ENCODE measurements around the gene ATP10A.

Gene ATP10A

GRCh38 chr15:25716414-25717126, 146.6 kb downstream of the ATP10A start:
- DNase-seq (ENCODE audit: low spot score) = no peak

GRCh38 chr15:25715536-25716413, 147.4 kb downstream of the ATP10A start:
- DNase-seq (ENCODE audit: low spot score) = no peak

- no peak for DNase-seq (ENCODE audit: low spot score)
These were observed 148.6 kb downstream of the ATP10A start for GRCh38 chr15:25714538-25714840.

- DNase-seq (ENCODE audit: low spot score) = no peak
These were observed 149.2 kb downstream of the ATP10A start for GRCh38 chr15:25713736-25714537.

- DNase-seq (ENCODE audit: low spot score) = no peak
These were observed 150.2 kb downstream of the ATP10A start for GRCh38 chr15:25712961-25713355.

- DNase-seq (ENCODE audit: low spot score) = no peak
These were observed 150.8 kb downstream of the ATP10A start for GRCh38 chr15:25712192-25712960.

- no peak for DNase-seq (ENCODE audit: low spot score)
These were observed 151.4 kb downstream of the ATP10A start for GRCh38 chr15:25711691-25712090.

GRCh38 chr15:25711164-25711563, 152.0 kb downstream of the ATP10A start:
- DNase-seq (ENCODE audit: low spot score) = no peak

- DNase-seq (ENCODE audit: low spot score) = no peak
These were observed 152.9 kb downstream of the ATP10A start for GRCh38 chr15:25710184-25710583.

- no peak for DNase-seq (ENCODE audit: low spot score)
These were observed 153.5 kb downstream of the ATP10A start for GRCh38 chr15:25709437-25710159.

GRCh38 chr15:25708391-25708790, 154.7 kb downstream of the ATP10A start:
- no peak for DNase-seq (ENCODE audit: low spot score)

- no peak for DNase-seq (ENCODE audit: low spot score)
These were observed 155.3 kb downstream of the ATP10A start for GRCh38 chr15:25707656-25708365.

GRCh38 chr15:25706176-25706955, 156.8 kb downstream of the ATP10A start:
- no peak for DNase-seq (ENCODE audit: low spot score)

- DNase-seq (ENCODE audit: low spot score) = no peak
These were observed 157.6 kb downstream of the ATP10A start for GRCh38 chr15:25705433-25706115.

- no peak for DNase-seq (ENCODE audit: low spot score)
These were observed 159.4 kb downstream of the ATP10A start for GRCh38 chr15:25703726-25704125.

- DNase-seq (ENCODE audit: low spot score) = no peak
These were observed 161.2 kb downstream of the ATP10A start for GRCh38 chr15:25701721-25702465.

- no peak for DNase-seq (ENCODE audit: low spot score)
These were observed 162.2 kb downstream of the ATP10A start for GRCh38 chr15:25700916-25701315.

- no peak for DNase-seq (ENCODE audit: low spot score)
These were observed 165.5 kb downstream of the ATP10A start for GRCh38 chr15:25697586-25697985.
